GM21717 (cell line): ENCODE results near the gene ZACN.

ENCODE experiments used
- ATAC-seq: cut with Tn5 transposase; IDR thresholded peaks from one replicate; pipeline ENCODE4 v1.9.1; 2021; ENCODE audit warnings: mild to moderate bottlenecking, moderate library complexity; ENCODE audit not compliant: unreplicated experiment

ZACN gene

DNA sequence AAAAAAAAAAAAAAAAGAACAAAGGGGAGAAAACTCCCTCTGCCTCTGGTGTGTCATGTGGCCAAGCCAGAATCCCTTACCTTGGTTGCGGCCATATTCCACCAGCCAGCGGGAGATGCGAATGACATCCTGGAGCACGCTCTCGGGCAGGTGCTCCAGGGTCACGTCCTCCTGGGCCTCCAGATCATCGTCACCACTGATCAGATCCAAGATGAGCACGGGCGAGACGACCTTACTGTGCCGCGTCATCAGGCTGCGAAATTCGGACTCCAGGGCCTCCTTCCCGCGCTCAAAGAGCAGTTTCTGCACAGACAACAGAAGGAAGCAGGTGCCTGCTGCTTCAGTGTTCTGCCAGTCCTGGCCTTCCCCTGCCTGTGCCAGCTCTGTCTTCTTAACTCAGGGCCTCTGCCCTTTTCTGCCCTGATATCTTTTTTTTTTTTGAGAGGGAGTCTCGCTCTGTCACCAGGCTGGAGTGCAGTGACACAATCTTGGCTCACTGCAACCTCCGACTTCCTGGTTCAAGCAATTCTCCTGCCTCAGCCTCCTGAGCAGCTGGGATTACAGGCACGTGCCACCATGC, 18.8 kb downstream of the ZACN start:
- ATAC-seq: no peak

DNA sequence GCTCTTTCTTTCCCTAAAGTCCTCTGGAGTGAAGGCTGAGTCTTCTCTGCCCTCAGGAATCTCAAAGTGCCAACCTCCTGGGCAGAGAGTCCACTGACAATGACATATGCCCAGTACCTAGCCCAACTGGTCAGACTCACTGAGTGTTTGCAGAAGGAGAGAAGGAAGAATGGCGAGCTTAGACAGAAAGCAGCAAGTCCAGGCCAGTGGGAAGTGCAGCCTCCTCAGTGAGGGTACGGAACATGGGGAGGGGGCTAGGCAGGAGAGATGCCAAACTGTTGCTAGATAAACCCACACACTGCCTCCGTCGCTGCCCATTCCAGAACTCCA, 23.9 kb downstream of the ZACN start:
- ATAC-seq: no peak

DNA sequence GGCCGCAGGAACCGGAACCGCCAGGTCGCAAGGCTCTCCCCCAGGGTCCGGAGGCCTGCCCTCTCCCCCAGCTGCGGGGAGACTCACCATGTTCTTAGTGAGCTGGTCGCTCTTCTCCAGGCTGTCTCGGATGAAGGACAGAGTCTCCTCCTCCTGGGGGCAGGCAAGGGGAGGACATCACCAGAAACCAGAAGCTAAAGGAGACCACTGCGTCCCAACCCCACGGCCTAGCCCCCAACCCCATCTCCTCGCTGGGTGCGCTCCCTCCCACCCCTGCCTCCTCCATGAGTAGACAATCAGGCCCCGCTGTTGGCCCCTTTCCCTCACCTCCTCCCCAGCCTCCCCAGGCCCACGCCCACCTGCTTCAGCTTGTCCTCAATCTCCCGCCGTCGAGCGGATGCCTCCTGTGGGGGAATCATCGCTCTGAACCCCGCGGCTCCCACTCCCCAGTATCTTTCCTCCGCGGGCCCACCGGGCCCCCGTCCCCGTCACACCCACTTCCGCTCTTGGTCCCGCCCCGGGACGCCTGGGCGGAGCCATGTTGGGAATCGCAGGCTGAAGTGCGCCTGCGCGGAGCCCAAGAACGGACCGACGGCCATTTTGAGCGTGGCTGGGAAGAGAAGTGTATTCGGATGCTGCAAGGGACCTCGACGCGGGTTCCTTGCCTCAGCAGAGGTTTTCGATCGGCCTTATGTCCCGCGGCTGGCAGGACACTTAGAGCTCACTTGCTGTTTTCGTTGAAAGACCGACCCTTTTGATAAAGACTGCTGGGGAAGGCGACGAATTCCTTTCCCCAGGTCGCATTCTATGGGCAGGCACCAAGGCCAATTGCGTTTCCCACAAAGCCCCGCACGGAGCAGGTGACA, 24.5 kb downstream of the ZACN start, which contains the start of gene EXOC7:
TSS of gene EXOC7 (minus strand) at position 514 of the 866 bp plus-strand sequence. CDS start at position 419, 95 bp downstream.
- no peak for ATAC-seq

DNA sequence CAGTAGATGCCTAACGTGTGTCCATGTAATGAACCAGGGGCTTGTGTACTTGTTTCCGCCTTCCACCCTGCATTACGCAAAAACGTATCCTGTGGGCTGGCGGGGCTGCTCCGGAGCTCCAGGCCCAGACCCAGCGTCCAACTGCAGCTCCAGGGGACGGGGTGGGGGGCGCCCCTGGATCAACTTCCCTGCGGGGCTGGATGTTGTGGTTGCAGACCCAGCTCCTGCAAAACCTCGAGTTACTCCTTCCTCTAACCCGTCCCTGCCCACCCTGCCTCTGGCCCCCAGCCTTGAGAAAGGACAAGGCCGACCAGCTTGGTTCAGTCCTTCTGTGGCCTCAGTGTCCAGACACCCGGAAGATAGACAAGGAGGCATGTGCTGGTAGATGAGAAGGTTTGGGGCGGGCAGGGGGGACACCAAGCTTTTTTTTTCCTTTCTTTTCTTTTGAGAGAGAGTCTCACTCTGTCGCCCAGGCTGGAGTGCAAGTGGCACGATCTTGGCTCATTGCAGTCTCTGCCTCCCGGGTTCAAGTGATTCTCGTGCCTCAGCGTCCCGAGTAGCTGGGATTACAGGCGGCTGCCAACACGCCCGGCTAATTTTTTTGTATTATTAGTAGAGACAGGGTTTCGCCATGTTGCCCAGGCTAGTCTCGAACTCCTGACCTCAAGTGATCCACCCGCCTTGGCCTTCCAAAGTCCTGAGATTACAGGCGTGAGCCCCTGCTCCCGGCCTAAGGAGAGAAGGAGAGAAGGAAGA, 25.3 kb downstream of the ZACN start:
- no peak for ATAC-seq

DNA sequence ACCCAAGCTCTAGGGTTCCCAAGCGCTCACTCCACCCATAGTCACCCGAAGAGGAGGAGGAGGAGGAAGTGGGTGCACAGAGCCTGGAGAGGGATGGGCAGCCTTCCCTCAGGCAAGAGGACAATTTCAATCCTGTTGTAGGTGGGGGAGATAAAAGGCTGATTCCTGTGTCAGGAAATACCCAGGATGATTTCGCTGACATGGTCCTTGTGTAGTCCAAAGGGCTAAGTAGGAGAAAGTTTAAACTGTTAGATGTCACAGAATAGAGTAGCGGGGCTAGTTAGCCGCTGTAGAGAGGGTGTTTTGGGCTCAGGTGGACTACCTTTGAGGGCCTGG, 25.9 kb downstream of the ZACN start:
- no peak for ATAC-seq

DNA sequence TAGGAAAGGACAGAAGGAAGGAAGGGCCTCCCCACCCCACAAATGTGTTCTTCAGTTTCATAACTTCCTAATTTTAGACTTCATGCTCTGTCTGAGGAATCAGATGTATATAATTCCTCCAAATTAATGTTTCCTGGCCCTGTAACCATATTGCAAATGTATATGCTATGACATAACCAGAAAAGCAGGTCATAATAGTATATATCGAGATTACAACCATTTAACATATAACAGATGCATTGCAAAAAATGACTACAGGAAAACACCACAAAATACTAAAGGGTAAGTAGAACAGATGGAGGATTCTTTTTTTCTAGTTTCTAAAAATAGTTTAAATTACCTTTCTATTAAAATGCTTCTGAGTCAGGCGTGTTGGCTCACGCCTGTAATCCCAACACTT, 27.7 kb downstream of the ZACN start:
- no peak for ATAC-seq

DNA sequence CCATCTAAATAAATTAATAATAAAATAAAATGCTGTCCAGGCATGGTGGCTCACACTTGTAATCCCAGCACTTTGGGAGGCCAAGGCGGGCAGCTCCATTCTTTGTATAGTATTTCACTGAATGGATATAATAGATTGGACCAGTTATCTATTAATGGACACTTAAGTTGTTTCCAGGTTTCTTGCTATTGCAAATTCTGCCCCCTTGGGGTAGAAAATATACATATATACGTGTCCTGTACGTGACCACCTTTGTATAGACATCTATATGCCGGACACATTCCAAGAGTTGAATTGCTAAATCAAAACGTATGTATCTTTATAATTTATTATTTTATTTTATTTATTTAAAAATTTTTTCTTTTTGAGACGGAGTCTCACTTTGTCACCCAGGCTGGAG, 28.5 kb downstream of the ZACN start:
- ATAC-seq: no peak

DNA sequence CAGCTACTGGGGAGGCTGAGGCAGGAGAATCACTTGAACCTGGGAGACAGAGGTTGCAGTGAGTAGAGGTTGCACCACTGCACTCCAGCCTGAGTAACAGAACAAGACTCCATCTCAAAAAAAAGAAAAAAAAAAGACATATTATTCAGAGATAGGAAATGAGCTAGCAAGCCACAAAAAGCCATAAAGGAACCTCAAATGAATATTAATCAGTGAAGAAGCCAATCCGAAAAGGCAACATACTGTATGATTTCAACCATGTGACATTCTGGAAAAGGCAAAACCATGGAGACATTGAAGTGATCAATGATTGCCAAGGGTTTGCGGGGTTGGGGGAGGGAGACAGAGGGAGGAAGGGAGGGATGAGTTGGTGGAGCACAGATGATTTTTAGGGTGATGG, 33.0 kb downstream of the ZACN start:
- no peak for ATAC-seq

DNA sequence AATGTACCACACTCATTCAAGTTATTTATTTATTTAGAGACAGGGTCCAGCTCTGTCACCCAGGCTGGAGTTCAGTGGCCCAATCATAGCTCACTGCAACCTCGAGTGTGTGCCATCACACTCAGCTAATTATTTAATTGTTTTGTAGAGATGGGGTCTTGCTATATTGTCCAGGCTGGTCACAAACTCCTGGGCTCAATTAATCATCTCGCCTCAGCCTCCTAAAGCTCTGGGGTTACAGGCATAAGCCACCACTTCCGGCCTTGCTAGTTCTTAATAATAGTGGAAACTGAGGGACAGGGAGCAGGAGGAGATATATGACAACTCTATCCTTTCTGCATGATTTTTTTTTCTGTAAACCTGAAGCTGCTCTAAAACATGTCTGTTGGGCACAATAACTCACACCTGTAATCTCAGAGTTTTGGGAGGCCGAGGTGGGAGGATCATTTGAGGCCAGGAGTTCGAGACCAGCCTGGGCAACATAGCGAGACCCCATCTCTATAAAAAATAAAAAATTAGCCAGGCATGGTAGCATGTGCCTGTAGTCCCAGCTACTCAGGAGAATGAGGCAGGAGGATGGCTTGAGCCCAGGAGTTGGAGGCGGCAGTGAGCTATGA, 36.3 kb downstream of the ZACN start:
- no peak for ATAC-seq

DNA sequence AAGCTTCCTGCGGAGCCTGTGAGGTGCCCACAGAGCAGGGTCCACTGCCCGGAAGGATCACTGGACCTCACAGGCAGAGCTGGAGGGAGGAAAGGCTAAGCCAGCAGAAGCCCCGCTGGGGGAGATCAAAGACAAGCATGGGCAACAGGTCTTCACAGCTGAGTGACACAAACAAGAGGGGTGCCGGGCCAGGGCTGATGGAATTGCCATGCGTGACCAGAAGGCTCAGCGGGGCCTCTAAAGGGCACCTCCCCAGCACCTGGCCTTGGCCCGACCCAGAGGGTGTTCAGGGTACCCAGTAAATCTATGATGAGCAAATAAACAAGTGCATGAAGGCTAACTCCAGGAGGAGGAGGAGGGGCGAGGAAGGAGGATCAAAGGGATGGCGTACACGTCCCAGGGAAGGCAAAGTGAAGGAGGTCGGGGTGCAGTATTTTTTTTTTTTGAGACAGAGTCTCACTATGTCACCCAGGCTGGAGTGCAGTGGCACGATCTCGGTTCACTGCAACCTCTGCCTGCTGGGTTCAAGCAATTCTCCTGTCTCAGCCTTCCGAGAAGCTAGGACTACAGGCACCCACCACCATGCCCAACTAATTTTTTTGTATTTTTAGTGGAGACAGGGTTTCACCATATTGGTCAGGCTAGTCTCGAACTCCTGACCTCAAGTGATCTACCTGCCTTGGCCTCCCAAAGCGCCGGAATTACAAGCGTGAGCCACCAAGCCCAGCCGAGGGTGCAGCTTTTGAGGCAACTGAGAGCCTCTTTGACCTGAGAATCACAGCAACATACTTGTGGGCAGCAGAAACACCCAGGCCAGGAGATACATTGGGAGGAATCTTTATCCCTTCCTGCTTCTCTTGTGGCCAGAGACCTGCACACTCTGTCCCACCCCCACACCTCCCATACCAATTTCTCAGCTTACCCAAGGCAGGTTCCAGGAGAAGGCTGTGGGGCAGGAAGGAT, 40.7 kb downstream of the ZACN start:
- no peak for ATAC-seq

DNA sequence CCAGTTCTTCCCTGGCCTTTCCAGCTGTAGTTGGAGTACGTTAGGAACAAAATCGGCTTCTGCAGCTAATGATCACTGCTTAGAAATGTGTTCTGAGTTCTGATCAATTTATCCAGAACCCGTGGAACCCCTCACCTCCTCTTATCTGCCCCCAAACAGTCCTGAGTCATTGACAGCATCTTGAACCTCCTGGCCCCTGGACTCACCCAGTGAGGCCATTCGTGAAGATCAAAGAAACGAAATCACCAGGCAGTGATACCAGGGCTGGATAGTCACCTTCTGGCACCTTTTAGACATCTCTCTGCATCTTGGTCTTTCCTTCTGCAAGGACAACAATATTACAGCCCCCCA, 41.7 kb downstream of the ZACN start:
- no peak for ATAC-seq

DNA sequence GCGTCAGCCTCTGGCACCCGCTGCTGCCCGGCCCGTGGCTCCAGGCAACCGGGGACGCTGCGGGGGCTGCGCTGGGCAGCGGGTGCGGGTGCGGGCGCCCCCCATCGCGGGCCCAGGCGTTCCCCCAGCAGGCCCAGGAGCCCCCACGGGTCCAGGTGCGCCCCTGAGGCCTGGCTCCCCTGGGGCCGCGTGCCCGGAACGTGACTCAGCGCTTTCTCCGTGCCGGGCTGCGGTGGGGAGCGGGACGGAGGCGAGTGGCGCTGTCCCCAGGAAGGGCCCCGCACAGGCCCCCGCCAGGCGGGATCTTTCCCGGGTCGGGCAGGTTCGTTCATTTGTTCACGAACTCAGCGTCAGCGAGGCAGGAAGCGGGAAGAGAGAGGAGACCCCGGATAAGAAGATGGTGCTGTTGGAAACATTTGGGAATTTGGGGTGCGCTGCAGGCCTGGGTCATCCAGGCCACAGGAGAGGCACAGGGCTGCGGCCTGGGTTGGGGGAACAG, 43.0 kb downstream of the ZACN start:
- no peak for ATAC-seq

DNA sequence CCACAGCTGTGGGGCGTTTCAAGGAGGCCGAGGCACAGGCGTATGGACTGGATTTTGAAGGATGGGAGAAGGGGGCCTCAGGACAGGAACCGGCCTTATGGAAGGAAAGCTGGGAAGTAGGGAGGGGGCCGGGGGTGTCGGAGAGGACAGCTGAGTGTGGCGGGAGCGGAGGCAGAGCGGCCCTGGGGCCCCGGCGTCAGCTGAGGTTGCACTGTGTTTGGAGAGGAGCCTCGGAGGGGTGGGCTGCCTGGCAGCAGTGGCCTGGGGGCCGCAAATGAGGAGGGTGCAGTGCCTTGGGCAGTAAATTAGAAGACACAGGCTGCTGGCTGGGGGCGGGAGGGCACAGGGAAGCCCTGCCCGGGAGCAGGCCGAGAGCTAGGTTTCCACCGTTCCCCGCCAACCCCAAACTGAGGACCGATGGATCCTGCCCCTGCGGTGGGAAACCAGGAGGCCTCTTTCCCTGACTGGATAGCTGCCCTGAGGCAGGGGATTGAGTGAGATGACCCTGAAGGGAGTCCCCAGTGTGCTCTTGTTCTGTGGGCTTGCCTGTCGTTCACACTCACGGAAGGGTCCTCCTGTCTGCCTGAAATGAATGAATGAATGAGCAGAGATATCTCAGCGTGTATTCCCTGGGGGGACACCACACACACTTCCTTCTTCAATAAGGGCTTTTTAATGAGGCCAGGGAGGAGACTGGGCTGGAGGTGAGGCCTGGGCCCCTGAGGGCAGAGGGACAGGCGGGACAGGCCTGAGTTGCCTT, 43.6 kb downstream of the ZACN start:
- ATAC-seq: no peak

DNA sequence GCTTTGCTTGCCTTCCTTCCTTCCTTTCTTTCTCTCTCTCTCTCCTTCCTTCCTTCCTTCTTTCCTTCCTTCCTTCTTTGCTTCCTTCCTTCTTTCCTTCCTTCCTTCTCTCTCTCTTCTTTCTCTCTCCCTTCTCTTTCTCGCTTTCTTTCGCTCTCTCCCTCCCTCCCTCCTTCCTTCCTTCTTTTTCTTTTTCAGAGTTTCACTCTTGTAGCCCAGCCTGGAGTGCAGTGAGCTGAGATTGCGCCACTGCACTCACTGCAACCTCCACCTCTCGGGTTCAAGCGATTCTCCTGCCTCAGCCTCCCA, 44.2 kb downstream of the ZACN start:
- ATAC-seq: no peak

DNA sequence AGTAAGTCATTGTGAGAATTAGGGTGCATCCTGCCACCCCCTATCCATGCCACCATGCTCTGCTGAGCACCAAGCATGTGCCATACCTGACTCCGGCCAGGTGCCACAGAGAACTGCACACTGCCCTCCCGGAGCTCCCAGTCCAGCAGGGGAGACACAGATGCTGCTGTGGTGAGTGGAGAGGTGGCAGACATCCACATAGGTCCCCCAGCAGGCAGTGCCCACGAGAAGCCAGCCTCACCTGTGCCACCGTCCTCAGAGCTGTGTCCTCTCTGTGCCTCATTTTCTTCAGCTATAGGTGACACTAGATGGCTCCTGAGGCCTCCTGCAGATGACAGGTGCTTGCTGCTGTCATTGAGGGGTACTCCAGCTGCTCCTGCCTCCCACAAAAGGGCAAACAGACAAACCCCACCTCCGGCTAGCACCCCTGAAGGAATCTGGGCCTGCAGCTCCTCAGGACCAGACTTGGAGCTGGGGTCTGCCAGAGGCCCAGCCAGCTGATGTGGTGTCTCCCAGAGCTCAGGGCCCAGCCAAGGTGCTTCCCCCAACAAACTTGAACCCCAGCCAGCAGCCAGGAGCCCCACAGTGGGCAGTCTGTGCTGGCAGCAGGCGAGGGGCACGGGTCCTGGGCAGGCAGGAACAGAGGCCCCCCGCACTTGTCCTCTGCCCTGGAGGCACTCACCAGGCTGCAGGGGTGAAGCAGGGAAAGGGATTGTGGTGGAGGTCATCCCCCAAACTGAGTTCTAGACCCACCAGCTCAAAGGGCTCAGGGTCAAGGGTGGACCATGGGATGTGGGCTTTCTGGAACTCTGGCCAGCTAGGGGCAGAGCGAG, 45.0 kb downstream of the ZACN start:
- ATAC-seq: no peak

DNA sequence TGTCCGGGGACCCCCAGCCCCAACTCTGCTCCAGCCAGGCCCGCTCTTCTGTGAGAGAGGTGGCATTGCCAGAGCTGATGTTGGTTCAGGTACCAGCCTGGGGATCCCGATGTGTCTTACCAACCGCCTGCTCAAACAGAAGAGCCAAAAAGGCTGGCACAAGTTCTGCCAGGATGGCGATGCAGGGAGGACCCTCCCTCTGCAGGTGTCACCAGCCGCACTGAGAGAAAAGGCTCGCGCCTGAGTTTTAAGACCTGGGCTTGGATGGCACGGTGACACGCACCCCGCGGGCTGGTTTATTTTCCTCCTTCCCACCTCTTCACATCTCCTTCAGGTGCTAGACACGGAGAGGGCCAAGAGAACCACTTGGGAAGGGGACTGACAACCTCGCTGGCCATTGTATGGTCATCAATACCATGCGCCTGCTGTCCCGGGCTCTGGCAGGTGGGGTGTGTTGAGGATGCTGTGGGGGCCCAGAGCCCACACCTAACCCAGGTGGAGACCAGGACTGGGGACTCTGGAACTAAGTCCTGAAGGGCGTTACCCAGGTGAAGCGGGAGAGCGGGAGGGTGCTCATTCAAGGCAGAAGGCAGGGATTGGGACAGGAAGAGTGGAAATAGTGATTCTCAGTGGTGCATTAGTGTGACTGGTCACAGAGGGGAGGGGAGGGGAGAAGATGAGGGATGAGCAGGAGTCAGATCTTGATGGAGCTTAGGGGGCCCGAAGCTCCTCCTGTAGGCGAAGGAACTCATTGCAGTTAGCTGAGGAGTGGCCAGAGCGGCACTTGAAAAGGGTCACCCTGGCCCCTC, 45.8 kb downstream of the ZACN start:
- ATAC-seq: no peak

DNA sequence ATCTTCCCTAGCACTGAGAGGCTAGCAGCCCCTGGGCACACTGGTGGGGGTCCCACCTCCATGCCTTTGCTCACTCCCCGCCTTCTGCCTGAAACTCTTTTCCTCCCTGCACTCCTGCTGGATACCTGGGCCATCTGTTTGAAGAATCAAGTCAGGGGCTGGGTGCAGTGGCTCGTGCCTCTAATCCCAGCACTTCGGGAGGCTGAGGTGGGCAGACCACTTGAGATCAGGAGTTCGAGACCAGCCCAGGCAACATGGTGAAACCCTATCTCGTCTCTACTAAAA, 46.4 kb downstream of the ZACN start:
- ATAC-seq: no peak

DNA sequence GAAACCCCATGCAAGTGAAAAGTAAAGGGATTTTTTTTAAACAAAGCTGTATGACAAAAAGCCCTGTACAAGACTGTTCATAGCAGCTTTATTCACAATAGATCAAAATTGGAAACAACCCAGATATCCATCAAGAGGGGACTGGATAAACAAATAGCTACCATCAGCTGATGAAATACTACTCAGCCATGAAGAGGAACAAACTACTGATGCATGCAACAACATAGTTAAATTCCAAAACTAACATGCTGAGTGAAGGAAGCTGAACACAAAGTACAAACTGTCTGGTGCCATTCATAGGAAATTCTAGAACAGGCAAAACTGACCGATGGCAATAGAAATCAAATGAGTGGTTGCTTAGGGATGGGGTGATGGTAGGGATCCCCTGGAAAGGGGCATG, 46.9 kb downstream of the ZACN start:
- no peak for ATAC-seq
